GM18861 (cell line): ENCODE measurements around the gene FOXO3.
"Not testable (repeated sequence)": the region's sequence is repeated elsewhere in the genome, so short reads cannot be mapped to it uniquely, and the experiment has no call there.

Experiments
- ATAC-seq: cut with Tn5 transposase; IDR thresholded peaks from one replicate; pipeline ENCODE4 v1.9.1; 2021; ENCODE audit not compliant: unreplicated experiment

FOXO3 gene

DNA sequence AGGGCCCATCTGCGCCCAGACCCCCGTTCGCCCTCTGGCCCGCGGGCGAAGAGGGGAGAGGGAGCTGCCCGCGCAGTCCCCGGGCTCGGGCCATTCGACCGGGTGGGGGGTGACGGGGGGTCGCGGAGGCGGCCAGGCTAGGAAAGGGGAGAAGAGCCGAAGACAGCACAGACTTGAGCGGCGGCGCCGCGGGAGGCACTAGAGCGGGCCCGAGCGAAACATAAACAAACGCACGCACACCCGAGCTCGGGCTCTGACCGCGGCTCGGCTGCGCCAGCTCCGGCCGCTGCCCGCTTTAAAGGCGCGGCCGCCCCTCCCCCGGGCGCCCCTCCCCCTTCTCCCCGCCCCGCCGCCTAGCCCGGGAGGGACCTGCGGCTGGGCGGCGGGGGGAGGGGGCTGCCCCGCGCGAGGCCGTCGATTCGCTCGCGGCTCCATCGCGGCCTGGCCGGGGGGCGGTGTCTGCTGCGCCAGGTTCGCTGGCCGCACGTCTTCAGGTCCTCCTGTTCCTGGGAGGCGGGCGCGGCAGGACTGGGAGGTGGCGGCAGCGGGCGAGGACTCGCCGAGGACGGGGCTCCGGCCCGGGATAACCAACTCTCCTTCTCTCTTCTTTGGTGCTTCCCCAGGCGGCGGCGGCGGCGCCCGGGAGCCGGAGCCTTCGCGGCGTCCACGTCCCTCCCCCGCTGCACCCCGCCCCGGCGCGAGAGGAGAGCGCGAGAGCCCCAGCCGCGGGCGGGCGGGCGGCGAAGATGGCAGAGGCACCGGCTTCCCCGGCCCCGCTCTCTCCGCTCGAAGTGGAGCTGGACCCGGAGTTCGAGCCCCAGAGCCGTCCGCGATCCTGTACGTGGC lies at the start of gene FOXO3:
FOXO3 (plus strand) TSS at position 455 of the 846 bp plus-strand sequence; CDS start at position 747, 292 bp downstream.
- ATAC-seq: no peak

DNA sequence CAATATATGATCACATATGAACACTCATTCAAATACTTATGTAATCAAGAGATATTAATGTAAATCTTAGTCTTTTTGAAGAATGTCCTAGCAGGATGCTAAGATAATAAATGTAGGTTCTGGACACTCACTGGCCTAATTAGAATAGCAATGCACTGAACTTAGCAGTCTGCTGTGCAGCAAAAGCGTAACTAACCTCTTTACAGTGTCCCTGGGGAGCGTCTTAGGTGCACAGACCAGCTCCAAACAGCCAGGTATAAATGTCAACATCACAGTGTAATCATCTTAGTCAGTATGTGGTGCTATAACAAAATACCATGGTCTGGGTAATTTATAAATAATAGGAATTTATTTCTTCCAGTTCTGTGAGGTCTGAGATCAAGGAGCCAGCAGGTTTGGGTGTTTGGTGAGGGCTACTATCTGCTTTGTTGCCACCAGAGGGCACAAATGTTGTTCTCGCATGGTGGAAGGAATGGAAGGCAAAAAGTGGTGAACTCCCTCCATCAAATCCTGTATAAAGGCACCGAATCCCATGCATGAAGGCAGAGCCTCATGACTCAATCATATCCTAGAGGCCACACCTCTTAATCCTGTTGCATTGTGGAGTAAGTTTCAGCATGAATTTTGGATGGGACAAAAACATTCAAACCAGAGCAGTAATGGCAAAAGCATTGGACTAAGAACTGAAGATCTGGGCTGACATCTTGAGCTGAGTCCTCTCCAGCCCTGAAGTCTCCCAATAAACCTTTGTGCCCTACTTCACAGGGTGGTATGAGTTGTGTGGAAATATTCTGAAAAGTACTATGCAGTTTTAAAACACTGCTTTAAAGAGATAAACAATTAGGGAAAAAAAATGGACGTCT lies 41.8 kb upstream of the FOXO3 start:
- ATAC-seq: no peak

DNA sequence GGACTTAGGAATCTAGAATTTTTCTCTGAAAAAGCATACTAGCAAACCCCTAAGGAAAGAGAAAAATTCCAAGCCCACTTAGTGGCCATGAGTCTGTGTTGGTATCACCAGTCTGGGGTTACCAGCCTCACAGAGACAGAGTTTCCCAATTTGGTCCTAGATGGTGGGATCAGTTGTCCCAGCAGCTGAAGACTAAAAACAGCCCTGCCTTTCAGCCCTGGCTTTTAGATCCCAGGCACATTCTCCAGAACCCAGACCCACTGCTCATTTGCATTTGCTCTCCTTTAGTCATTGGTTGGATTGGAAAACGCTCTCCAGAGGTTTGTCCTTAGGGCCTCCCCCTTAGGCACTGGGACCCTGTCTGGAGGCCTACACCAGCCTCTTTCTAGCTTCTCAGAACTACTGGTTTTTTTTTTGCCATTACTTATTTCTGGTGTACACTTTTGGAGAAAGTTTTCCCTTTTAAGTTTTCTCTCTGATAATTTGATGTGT lies 39.1 kb upstream of the FOXO3 start:
- ATAC-seq: no peak

- no peak for ATAC-seq
These were observed 37.0 kb upstream of the FOXO3 start for GRCh38 chr6:108523697-108524096.

DNA sequence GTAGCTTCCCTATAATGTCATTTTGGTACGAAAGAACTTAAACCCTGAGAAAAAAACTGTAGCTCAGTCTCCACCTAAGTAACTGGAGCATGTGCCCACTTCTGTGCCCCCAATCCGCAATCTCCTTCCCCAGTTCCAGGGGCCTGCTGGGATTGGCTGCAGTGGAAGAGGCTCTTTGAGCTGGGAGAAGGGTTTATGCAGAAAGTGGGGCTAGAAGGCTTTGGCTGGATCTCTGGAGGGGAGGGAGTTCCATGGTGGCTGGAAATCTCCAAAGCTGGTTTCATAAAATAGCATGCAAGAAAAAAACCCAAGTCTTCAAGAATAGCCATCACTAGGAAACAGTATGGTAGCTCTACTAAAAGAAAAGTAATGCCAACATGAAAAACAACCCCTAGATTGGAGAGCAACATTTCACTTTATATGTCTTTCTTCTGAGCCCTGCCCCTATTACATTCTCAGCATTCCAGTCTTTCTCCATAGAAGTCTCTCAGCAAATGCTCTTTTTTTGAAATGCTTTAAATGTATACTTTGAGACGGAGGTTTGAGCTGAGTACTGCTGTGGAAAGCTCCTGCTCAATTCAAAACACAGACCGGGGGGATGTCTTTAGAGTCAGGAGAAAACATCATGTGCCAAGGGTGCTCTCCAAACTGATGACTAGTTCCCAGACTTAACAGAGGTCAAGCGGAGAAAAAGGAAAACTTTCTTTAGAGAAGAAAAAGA lies 36.0 kb upstream of the FOXO3 start:
- no peak for ATAC-seq

DNA sequence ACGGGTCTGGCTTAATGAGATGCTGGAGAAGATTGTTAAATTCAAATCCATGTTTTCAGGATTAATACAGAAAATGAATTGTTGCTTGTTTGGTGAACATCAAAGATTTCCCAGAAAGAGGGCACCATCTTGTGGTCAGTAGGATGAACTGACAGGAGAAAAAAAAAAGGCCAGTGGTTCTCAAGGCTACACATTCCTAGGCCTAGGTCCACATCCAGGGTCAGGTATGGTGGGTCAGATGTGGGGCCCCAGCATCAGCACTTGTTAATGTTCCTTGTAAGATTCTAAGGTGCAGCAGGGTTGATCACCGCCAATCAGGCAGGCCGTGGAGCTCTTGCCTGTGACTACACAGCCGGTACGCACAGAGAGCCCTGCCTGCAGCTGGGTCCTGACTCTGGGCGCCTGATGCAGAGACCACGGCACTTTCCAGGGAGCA lies 34.0 kb upstream of the FOXO3 start:
- no peak for ATAC-seq

GRCh38 chr6:108528878-108529277 lies 31.8 kb upstream of the FOXO3 start:
- ATAC-seq: no peak

DNA sequence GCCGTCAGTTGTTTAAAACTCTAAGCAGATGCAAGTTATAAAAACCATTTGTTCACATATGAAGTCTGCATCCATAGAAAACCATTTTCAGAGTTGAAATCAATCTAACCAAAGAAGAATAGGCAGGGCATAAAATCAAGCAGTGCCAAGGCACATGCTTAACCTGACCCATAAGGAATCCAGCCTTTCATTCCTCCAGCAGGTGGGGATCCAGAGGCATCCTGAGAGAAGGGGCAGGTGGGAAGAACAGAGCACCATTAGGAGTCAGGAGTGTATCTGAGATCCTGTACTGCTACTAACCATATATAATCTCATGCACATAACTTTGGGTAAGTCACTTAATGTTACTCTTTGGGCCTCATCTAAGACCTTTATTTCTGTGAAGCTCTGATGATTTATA lies 29.4 kb upstream of the FOXO3 start:
- no peak for ATAC-seq

DNA sequence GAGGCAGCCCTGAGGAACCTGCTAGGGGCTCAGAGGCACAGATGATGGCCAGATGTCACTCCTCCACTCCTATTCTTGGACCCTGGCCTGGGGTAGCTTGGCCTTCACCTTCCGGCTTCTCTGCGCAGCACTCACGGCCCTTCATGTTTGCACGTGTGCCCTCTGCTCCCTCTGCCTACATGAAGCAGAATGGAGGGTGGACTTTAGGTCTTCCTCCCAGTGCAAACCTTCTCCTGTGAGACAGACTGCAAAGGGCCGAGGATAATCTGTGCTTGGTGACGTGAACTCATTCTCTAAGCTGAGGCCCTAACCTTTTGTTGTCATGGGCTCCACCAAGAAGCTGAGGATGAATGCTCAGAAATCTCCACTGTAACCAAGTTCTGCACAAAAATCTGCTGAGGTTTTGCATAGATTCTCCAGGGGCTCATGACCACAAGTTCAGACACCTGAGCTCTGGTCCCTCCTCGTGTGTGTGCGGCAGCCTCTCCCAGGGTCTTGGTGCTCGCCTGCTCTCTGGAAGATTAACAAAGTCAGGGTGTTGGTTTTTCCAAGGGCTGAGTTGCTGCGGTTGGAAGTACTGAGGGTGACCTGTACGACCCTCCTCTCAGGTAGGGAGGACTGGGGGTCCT lies 25.5 kb upstream of the FOXO3 start:
- no peak for ATAC-seq

DNA sequence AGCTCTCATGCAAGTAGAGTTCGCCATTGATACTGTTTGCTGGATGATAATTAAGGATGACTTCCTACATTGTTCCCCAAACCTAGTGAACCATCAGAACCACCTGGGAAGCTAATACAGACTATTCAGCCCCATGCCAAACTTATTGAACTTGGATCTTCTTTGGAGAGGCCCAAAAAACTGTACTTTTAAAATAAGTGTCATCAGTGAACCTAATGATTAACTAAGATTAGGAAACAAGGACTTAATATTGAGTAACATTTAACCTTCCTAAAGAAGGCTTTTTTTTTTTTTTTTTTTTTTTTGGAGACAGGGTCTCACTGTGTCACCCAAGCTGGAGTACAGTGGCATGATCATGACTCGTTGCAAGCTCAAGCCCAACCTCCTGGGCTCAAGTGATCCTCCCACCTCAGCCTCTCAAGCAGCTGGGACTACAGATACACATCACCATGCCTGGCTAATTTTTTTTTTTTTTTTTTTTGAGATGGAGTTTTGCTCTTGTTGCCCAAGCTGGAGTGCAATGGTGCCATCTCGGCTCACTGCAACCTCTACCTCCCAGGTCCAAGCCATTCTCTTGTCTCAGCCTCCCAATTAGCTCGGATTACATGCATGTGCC lies 24.7 kb upstream of the FOXO3 start:
- ATAC-seq: not testable (repeated sequence)

- no peak for ATAC-seq
These were observed 18.6 kb upstream of the FOXO3 start for GRCh38 chr6:108541843-108542759.

- no peak for ATAC-seq
These were observed 17.4 kb upstream of the FOXO3 start for GRCh38 chr6:108543175-108543940.

- no peak for ATAC-seq
These were observed 16.1 kb upstream of the FOXO3 start for GRCh38 chr6:108544606-108545005.

- no peak for ATAC-seq
These were observed 14.4 kb upstream of the FOXO3 start for GRCh38 chr6:108546079-108547049.

GRCh38 chr6:108549241-108549640 lies 11.5 kb upstream of the FOXO3 start:
- ATAC-seq: no peak

DNA sequence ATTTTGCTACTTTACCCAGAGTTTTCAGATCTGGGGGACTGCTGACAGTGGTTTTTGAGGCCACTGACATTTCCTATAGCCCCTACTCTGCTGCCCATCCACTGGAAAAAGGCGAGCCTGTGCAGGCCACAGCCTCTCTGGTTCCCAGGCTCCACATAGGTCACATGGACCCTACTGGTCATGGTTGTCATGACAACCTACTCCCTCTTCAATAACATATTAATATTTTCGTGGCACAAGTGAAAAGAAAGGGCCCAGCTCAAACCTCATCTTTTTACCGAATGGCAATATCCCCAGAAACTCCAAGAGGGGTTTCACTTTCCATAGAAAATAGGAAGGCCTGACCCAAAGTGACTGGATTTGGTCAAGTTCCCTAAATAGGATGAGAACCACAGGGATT lies 11.0 kb upstream of the FOXO3 start:
- ATAC-seq: no peak

DNA sequence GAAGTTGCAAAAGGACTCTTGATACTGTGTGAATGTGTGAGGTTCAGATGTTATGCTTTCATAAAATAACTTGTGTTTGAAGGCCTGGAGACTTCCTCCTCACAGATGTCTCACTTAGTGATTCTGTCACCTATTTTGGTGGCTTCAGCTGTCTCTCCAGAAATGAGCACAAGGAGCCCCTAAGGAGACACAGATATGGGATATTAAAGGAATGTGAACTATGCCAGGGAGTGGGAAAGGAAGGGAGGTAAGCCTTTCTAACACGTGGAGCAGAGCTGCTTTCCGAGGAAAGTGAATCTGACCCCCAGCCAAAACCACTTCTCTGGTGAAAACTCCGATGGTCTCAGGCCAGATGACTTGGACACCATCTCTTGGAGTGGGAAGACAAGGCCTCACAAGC lies 10.5 kb upstream of the FOXO3 start:
- ATAC-seq: no peak
